IMR-90 (cell line): ENCODE results near the gene TSPAN32. TPM values are rescaled to one million over a fixed set of nuclear protein-coding genes. Genes with fewer than 3 reads are reported as not detected.

Experiments used
- ATAC-seq: fragments of 200-7000 bp; cut with Tn5 transposase; 2 replicates; pipeline ENCODE4 v1.9.1; 2020; ENCODE audit warnings: low read depth, mild to moderate bottlenecking, moderate library complexity
- BruUV-seq: library from RNA; stranded (reverse); fragments of 400-500 nt; replicated peaks from 2 replicates; lab custom pipeline; 2021; lab: Mats Ljungman, UMichigan
- CTCF ChIA-PET: fragments of 300-600 bp; formaldehyde crosslinking; extraction: SDS; loops from one replicate; lab custom pipeline; 2021; ENCODE audit warnings: antibody characterized with exemption; lab: Yijun Ruan, JAX
- POLR2A ChIA-PET: fragments of 300-600 bp; sonication (Branson Sonifier 250); formaldehyde crosslinking; loops from one replicate; lab custom pipeline; 2022; ENCODE audit warnings: antibody characterized with exemption; ENCODE audit not compliant: unreplicated experiment; lab: Charles Lee
- DNase-seq: peaks from one replicate; pipeline ENCODE4 v3.0.0; 2013
- H2AFZ ChIP-seq: replicated peaks from 2 replicates; pipeline ENCODE3; 2013; ENCODE audit warnings: low read length, mild to moderate bottlenecking; ENCODE audit not compliant: poor library complexity
- H2AK5ac ChIP-seq: 2 replicates; pipeline ENCODE4 v1.6.1; 2013; ENCODE audit warnings: low read depth, low read length, inconsistent platforms
- H2AK9ac ChIP-seq: replicated peaks from 2 replicates; pipeline ENCODE3; 2013; ENCODE audit warnings: mild to moderate bottlenecking, low read depth, low read length, moderate library complexity; ENCODE audit not compliant: poor library complexity
- H2BK120ac ChIP-seq: 2 replicates; pipeline ENCODE4 v1.6.1; 2013; ENCODE audit warnings: low read depth, low read length, inconsistent platforms
- H2BK15ac ChIP-seq: 3 replicates; pipeline ENCODE4 v1.6.1; 2013; ENCODE audit warnings: low read depth, low read length, inconsistent platforms
- H2BK20ac ChIP-seq: 2 replicates; pipeline ENCODE4 v1.6.1; 2013; ENCODE audit warnings: low read depth, mild to moderate bottlenecking, inconsistent platforms, low read length, moderate library complexity
- H2BK5ac ChIP-seq: 2 replicates; pipeline ENCODE4 v1.6.1; 2013; ENCODE audit warnings: mild to moderate bottlenecking, low read depth, low read length, inconsistent platforms; ENCODE audit not compliant: poor library complexity, severe bottlenecking
- H3K14ac ChIP-seq: replicated peaks from 2 replicates; pipeline ENCODE4 v1.6.1; 2013; ENCODE audit warnings: low read depth, low read length, inconsistent platforms
- H3K18ac ChIP-seq: 2 replicates; pipeline ENCODE4 v1.6.1; 2013; ENCODE audit warnings: low read depth, low read length, control low read depth
- H3K23ac ChIP-seq: 2 replicates; pipeline ENCODE4 v1.6.1; 2013; ENCODE audit warnings: low read depth, low read length, inconsistent platforms
- H3K27ac ChIP-seq: 2 replicates; pipeline ENCODE4 v1.5.1; 2013; ENCODE audit warnings: mild to moderate bottlenecking, control low read depth, low read length; ENCODE audit not compliant: insufficient read depth
- H3K27me3 ChIP-seq: 2 replicates; pipeline ENCODE4 v1.6.1; 2013; ENCODE audit warnings: low read length; ENCODE audit not compliant: control insufficient read depth, insufficient read depth
- H3K36me3 ChIP-seq: 2 replicates; pipeline ENCODE4 v1.6.1; 2013; ENCODE audit warnings: low read length, mixed read lengths; ENCODE audit not compliant: control insufficient read depth, insufficient read depth
- H3K4ac ChIP-seq: 2 replicates; pipeline ENCODE4 v1.6.1; 2013; ENCODE audit warnings: low read depth, low read length, inconsistent platforms
- H3K4me1 ChIP-seq: 2 replicates; pipeline ENCODE4 v1.6.1; 2013; ENCODE audit warnings: low read length, mixed read lengths; ENCODE audit not compliant: control insufficient read depth, insufficient read depth
- H3K4me2 ChIP-seq: 2 replicates; pipeline ENCODE4 v1.6.1; 2013; ENCODE audit warnings: low read depth, mild to moderate bottlenecking, control low read depth, low read length, moderate library complexity
- H3K4me3 ChIP-seq: 2 replicates; pipeline ENCODE4 v1.5.1; 2013; ENCODE audit warnings: low read depth, mild to moderate bottlenecking, control low read depth, low read length, moderate library complexity; ENCODE audit not compliant: insufficient read depth
- H3K56ac ChIP-seq: 2 replicates; pipeline ENCODE4 v1.6.1; 2013; ENCODE audit warnings: low read length, inconsistent platforms; ENCODE audit not compliant: insufficient read depth; ENCODE audit errors: extremely low read depth
- H3K79me1 ChIP-seq, 2 experiments: 2 replicates each; pipeline ENCODE4 v1.6.1; 2013; ENCODE audit warnings: low read length in 2 of 2, inconsistent platforms in 1 of 2, low read depth in 1 of 2
- H3K9ac ChIP-seq: 2 replicates; pipeline ENCODE4 v1.6.1; 2013; ENCODE audit warnings: low read depth, low read length, control low read depth
- H3K9me1 ChIP-seq: 2 replicates; pipeline ENCODE4 v1.6.1; 2013; ENCODE audit warnings: low read length, inconsistent platforms; ENCODE audit not compliant: insufficient read depth
- H3K9me3 ChIP-seq: 2 replicates; pipeline ENCODE4 v1.6.1; 2013; ENCODE audit warnings: low read length; ENCODE audit not compliant: control insufficient read depth, insufficient read depth
- H4K20me1 ChIP-seq: 2 replicates; pipeline ENCODE4 v1.6.1; 2013; ENCODE audit warnings: low read length, inconsistent platforms; ENCODE audit not compliant: insufficient read depth
- H4K5ac ChIP-seq: 2 replicates; pipeline ENCODE4 v1.6.1; 2013; ENCODE audit warnings: mild to moderate bottlenecking, low read depth, low read length, control low read depth
- H4K8ac ChIP-seq, 2 experiments: 2 replicates each; pipeline ENCODE4 v1.6.1; 2013; ENCODE audit warnings: low read depth in 2 of 2, low read length in 2 of 2, control low read depth in 1 of 2, inconsistent platforms in 1 of 2
- H4K91ac ChIP-seq: 2 replicates; pipeline ENCODE4 v1.6.1; 2013; ENCODE audit warnings: low read depth, low read length, inconsistent platforms; ENCODE audit not compliant: insufficient read depth
- CEBPB ChIP-seq: IDR thresholded peaks from 2 replicates; pipeline ENCODE4 v1.6.1; 2012; ENCODE audit warnings: low read depth, low read length, improper control_type of control experiment
- MAFK ChIP-seq: IDR thresholded peaks from 2 replicates; pipeline ENCODE4 v1.6.1; 2012; ENCODE audit warnings: low read depth, low read length, improper control_type of control experiment
- MAZ ChIP-seq: IDR thresholded peaks from 2 replicates; pipeline ENCODE4 v1.6.1; 2012; ENCODE audit warnings: low read depth, mild to moderate bottlenecking, low read length, improper control_type of control experiment, moderate library complexity, borderline replicate concordance
- NFE2L2 ChIP-seq: fragments of 150-350 bp; IDR thresholded peaks from 2 replicates; pipeline ENCODE4 v1.6.1; 2016; ENCODE audit warnings: low read depth, mild to moderate bottlenecking, low read length
- RFX5 ChIP-seq: IDR thresholded peaks from 2 replicates; pipeline ENCODE4 v1.8.0; 2012; ENCODE audit warnings: low read depth, mild to moderate bottlenecking, low read length, moderate library complexity
- SMC3 ChIP-seq: fragments of 150-350 bp; IDR thresholded peaks from 2 replicates; pipeline ENCODE4 v1.6.1; 2016; ENCODE audit warnings: low read depth, mild to moderate bottlenecking, antibody characterized with exemption, low read length, moderate library complexity
- WGBS, 2 experiments: methylation state at CpG; one replicate each; pipeline versions ENCODE4 v1.1.5 to v1.1.7; 2013; ENCODE audit warnings: missing lambda C conversion rate in 2 of 2; ENCODE audit not compliant: insufficient read length in 1 of 2; ENCODE audit errors: extremely low coverage in 2 of 2; 5-methylcytosine and 5-hydroxymethylcytosine counted together
- dilution Hi-C: fragments of 300-500 bp; cut with HindIII; formaldehyde crosslinking; loops from one replicate; pipeline ENCODE4 v1.14.3; 2018; ENCODE audit warnings: low sequenced_read_pairs; ENCODE audit not compliant: unreplicated experiment
- in situ Hi-C: fragments of 300-500 bp; cut with MboI; formaldehyde crosslinking; loops from 3 replicates; pipeline ENCODE4 v1.14.3; 2019; ENCODE audit warnings: low sequenced_read_pairs, inconsistent platforms, mixed read lengths
- intact Hi-C: fragments of 100-400 bp; cut with micrococcal nuclease; formaldehyde crosslinking; loops from 2 replicates; pipeline ENCODE4 v1.10.0; 2022
- polyA plus RNA-seq, 3 experiments: library from polyadenylated mRNA; depleted of rRNA; stranded (reverse); fragments of >200 nt; gene quantifications; 2 replicates each; pipeline ENCODE4 v1.2.3, GENCODE V29; 2012; ENCODE audit warnings: low replicate concordance in 1 of 3
- total RNA-seq: library from RNA; depleted of rRNA; stranded (reverse); fragments of >200 nt; gene quantifications from 2 replicates; pipeline ENCODE4 v1.2.3, GENCODE V29; 2012
- TF ChIP-seq, protein P1 (sequence below): fragments of 150-350 bp; IDR thresholded peaks from 2 replicates; pipeline ENCODE4 v1.6.1; 2017; ENCODE audit warnings: mild to moderate bottlenecking, antibody characterized with exemption, low read length, low read depth
- TF ChIP-seq, protein P2 (sequence below): conservative IDR thresholded peaks from 2 replicates; pipeline ENCODE4 v1.5.1; 2012; ENCODE audit warnings: mild to moderate bottlenecking, low read depth, low read length, improper control_type of control experiment
- TF ChIP-seq, protein P3 (sequence below): fragments of 150-350 bp; IDR thresholded peaks from 2 replicates; pipeline ENCODE4 v1.6.1; 2016; ENCODE audit warnings: low read depth, mild to moderate bottlenecking, low read length, moderate library complexity, borderline replicate concordance

TSPAN32 gene
- total and polyA plus RNA-seq, 2 of the 4 experiments (the other 2 are of a cell fraction) = 0.07 TPM; not detected in 1

DNA sequence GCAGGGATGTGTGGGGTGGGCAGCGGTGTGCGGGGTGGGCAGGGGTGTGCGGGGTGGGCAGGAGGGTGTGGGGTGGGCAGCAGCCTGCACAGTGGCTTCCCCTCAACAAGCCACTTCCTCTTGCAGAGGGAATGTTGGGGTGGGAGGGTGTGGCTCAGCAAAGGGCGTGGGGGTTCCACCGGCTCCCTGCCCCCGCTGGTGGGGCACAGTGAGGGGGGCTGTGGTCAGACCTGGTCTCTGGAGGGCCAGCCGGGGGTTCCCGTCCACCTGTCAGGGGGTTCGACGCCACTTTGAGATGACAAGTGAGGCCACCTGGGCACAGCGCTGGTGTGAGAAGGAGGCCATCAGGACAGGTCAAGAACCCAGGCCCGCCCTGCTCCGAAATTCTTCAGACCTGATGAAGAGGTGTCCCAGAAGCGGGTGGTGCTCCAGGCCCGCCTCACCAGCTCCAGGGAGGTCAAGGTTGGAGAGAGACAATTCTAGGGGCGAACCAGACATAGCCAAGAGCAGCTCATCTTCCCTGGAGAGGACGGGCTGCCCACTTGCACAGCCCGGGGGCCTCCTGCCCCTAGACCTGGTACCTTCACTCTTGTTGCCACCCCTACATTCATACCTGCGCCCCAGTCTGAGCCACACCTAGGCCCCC is 1.4 kb upstream of the TSPAN32 start:
- H3K9me1 ChIP-seq = peaks cover under 1% of the 10 kb centered on the region
- ChIA-PET CTCF (interaction anchor here (1.7 kb wide), 1 partner anchor 119 kb away, joined by 5 read pairs; no protein-coding TSS in a partner anchor), POLR2A (no interaction called here)
- no peak overlapping the region for H2BK20ac ChIP-seq
- H4K5ac ChIP-seq = no peak overlapping the region
- H2AK5ac ChIP-seq = no peak overlapping the region
- H3K4me1 ChIP-seq = peaks cover under 1% of the 10 kb centered on the region
- peaks cover 15% of the 10 kb centered on the region; the same call in 1 of the 2 replicates for H3K27me3 ChIP-seq
- H4K8ac ChIP-seq = no peak overlapping the region
- H3K9me3 ChIP-seq = no peaks in the 10 kb centered on the region
- peak overlapping the region; percentile 50 for H2AK9ac ChIP-seq
- H3K36me3 ChIP-seq = no peaks in the 10 kb centered on the region
- dilution Hi-C loops = no loop called here
- H3K14ac ChIP-seq = no peak overlapping the region
- no peak overlapping the region for H3K27ac ChIP-seq
- H4K91ac ChIP-seq = no peak overlapping the region
- no peak overlapping the region for H3K18ac ChIP-seq
- no peak overlapping the region for H2BK15ac ChIP-seq
- no peak overlapping the region for H3K56ac ChIP-seq
- no peaks in the 10 kb centered on the region for H4K20me1 ChIP-seq
- TF ChIP-seq, protein P1, sequence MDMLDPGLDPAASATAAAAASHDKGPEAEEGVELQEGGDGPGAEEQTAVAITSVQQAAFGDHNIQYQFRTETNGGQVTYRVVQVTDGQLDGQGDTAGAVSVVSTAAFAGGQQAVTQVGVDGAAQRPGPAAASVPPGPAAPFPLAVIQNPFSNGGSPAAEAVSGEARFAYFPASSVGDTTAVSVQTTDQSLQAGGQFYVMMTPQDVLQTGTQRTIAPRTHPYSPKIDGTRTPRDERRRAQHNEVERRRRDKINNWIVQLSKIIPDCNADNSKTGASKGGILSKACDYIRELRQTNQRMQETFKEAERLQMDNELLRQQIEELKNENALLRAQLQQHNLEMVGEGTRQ = no peak
- TF ChIP-seq MAZ (no peak), MAFK (no peak), CEBPB (no peak), SMC3 (no peak), RFX5 (no peak), NFE2L2 (no peak)
- TF ChIP-seq, protein P2, sequence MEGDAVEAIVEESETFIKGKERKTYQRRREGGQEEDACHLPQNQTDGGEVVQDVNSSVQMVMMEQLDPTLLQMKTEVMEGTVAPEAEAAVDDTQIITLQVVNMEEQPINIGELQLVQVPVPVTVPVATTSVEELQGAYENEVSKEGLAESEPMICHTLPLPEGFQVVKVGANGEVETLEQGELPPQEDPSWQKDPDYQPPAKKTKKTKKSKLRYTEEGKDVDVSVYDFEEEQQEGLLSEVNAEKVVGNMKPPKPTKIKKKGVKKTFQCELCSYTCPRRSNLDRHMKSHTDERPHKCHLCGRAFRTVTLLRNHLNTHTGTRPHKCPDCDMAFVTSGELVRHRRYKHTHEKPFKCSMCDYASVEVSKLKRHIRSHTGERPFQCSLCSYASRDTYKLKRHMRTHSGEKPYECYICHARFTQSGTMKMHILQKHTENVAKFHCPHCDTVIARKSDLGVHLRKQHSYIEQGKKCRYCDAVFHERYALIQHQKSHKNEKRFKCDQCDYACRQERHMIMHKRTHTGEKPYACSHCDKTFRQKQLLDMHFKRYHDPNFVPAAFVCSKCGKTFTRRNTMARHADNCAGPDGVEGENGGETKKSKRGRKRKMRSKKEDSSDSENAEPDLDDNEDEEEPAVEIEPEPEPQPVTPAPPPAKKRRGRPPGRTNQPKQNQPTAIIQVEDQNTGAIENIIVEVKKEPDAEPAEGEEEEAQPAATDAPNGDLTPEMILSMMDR = no peak
- TF ChIP-seq, protein P3, sequence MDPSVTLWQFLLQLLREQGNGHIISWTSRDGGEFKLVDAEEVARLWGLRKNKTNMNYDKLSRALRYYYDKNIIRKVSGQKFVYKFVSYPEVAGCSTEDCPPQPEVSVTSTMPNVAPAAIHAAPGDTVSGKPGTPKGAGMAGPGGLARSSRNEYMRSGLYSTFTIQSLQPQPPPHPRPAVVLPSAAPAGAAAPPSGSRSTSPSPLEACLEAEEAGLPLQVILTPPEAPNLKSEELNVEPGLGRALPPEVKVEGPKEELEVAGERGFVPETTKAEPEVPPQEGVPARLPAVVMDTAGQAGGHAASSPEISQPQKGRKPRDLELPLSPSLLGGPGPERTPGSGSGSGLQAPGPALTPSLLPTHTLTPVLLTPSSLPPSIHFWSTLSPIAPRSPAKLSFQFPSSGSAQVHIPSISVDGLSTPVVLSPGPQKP = no peak
- H3K9ac ChIP-seq = no peak overlapping the region
- H3K4me3 ChIP-seq = no peak overlapping the region
- no peak overlapping the region for H3K23ac ChIP-seq
- no peak overlapping the region for H2AFZ ChIP-seq
- no peaks in the 10 kb centered on the region for H3K79me1 ChIP-seq
- in situ Hi-C loops = no loop called here
- H3K4ac ChIP-seq = no peak overlapping the region
- 67% methylated on average over 8 of the region's 19 CpGs; no CpG with 5 or more reads in 1 of the 2 experiments for WGBS, 2 experiments
- intact Hi-C loops = no loop called here
- no TSS peak for BruUV-seq
- no peak overlapping the region for H2BK5ac ChIP-seq
- DNase-seq = no peak
- no peak overlapping the region for H2BK120ac ChIP-seq
- no peak overlapping the region for H3K4me2 ChIP-seq
- no peak for ATAC-seq
